Uterus (tissue), 4 donors: ENCODE measurements around the gene MXRA7. TPM values are rescaled to one million over a fixed set of nuclear protein-coding genes. Genes with fewer than 3 reads are reported as not detected.
A peak's percentile ranks its signal among the peaks of the same experiment; 100 is the strongest.
"Not testable (repeated sequence)": the region's sequence is repeated elsewhere in the genome, so short reads cannot be mapped to it uniquely, and the experiment has no call there.

Experiments
- DNase-seq, 2 donors: peaks; one replicate each; pipeline ENCODE4 v3.0.0-alpha.2; 2019 to 2020
- H3K27ac ChIP-seq, 2 donors: fragments of 200-600 bp; sonication (generic); 1 replicate in 1 of 2; 2 replicates in 1 of 2; pipeline ENCODE4 v1.5.1; 2016 to 2018
- H3K27me3 ChIP-seq, 2 donors: fragments of 200-600 bp; sonication (generic); one replicate each; pipeline ENCODE4 v1.5.1; 2018 to 2019; ENCODE audit warnings: control low read depth in 1 of 2
- H3K36me3 ChIP-seq, 2 donors: fragments of 200-600 bp; sonication (generic); one replicate each; pipeline ENCODE4 v1.5.1; 2019; ENCODE audit warnings: control low read depth in 1 of 2
- H3K4me1 ChIP-seq, 2 donors: fragments of 200-600 bp; sonication (generic); one replicate each; pipeline ENCODE4 v1.5.1; 2018 to 2019; ENCODE audit warnings: control low read depth in 1 of 2
- H3K4me3 ChIP-seq, 2 donors: fragments of 200-600 bp; sonication (generic); 1 replicate in 1 of 2; 2 replicates in 1 of 2; pipeline ENCODE4 v1.5.1; 2018 to 2019; ENCODE audit warnings: mild to moderate bottlenecking in 1 of 2
- H3K9me3 ChIP-seq, 2 donors: fragments of 200-600 bp; sonication (generic); one replicate each; pipeline ENCODE4 v1.5.1; 2019; ENCODE audit warnings: control low read depth in 1 of 2
- CTCF ChIP-seq, 4 experiments: fragments of 200-600 bp in 2 of 4; fragments of 450-650 bp in 2 of 4; sonication (generic) in 2 of 4; IDR thresholded peaks; one replicate each; pipeline ENCODE4 v1.5.1; 2016 to 2019; ENCODE audit warnings: antibody characterized with exemption in 4 of 4, mild to moderate bottlenecking in 2 of 4, moderate library complexity in 1 of 4
- POLR2A ChIP-seq, 2 donors: fragments of 450-650 bp; IDR thresholded peaks; one replicate each; pipeline ENCODE4 v1.6.1; 2016; ENCODE audit warnings: antibody characterized with exemption in 2 of 2, mild to moderate bottlenecking in 1 of 2, moderate library complexity in 1 of 2
- intact Hi-C: fragments of 100-400 bp; cut with DNase I; formaldehyde crosslinking; loops from one replicate; pipeline ENCODE4 v1.15.1; 2023; ENCODE audit warnings: low total_unique reads
- total RNA-seq, 4 donors: library from RNA; depleted of rRNA in 3 of 4; stranded (reverse); fragments of >200 nt in 3 of 4; gene quantifications; one replicate each; pipeline versions ENCODE4 v1.1.0 to v1.2.4, GENCODE V29; 2014 to 2023
- donor health status: DM: yes; HTN: yes; CAD: no.

MXRA7 gene
- total RNA-seq, 4 donors from 2014 or later, result 174 to 250 (median 197) TPM

GRCh38 chr17:76735006-76735405, 24.2 kb upstream of the MXRA7 start:
- Histone ChIP-seq H3K4me1 (peaks cover 14% of the 10 kb centered on the region in 2 donors), H3K27ac (peak overlapping the region; percentile 100), H3K36me3 (no peaks in the 10 kb centered on the region), H3K27me3 (no peaks in the 10 kb centered on the region), H3K9me3 (no peaks in the 10 kb centered on the region), H3K4me3 (peak overlapping the region; percentile 7 to 97)
- intact Hi-C loops, result no loop called here
- no peak for DNase-seq
- no peak for TF ChIP-seq POLR2A (IDR thresholded peaks at IDR 0.05)
- TF ChIP-seq CTCF (IDR thresholded peaks at IDR 0.05), result no peak

GRCh38 chr17:76734080-76734840, 23.5 kb upstream of the MXRA7 start:
- DNase-seq, result no peak
- peak overlapping the region in 1 of 2 donors; percentile 100 for H3K27ac ChIP-seq
- TF ChIP-seq CTCF (IDR thresholded peaks at IDR 0.05), result no peak
- TF ChIP-seq POLR2A (IDR thresholded peaks at IDR 0.05), result no peak
- H3K4me3 ChIP-seq, result no peak overlapping the region
- no peaks in the 10 kb centered on the region for H3K27me3 ChIP-seq
- H3K9me3 ChIP-seq, result no peaks in the 10 kb centered on the region
- H3K4me1 ChIP-seq, result peaks cover 14% of the 10 kb centered on the region in 2 donors
- intact Hi-C loops, result no loop called here
- H3K36me3 ChIP-seq, result no peaks in the 10 kb centered on the region

- peaks cover 14% of the 10 kb centered on the region in 2 donors for H3K4me1 ChIP-seq
- H3K27me3 ChIP-seq, result no peaks in the 10 kb centered on the region
- TF ChIP-seq POLR2A (IDR thresholded peaks at IDR 0.05) (no peak), CTCF (IDR thresholded peaks at IDR 0.05) (no peak)
- H3K9me3 ChIP-seq, result no peaks in the 10 kb centered on the region
- no peaks in the 10 kb centered on the region for H3K36me3 ChIP-seq
- no peak for DNase-seq
- H3K27ac ChIP-seq, result no peak overlapping the region
- H3K4me3 ChIP-seq, result no peak overlapping the region
- intact Hi-C loops, result no loop called here
Measured at GRCh38 chr17:76733618-76733957, 22.8 kb upstream of the MXRA7 start.

- no peaks in the 10 kb centered on the region for H3K9me3 ChIP-seq
- H3K4me3 ChIP-seq, result no peak overlapping the region
- no peaks in the 10 kb centered on the region for H3K36me3 ChIP-seq
- peaks cover 14% of the 10 kb centered on the region in 2 donors for H3K4me1 ChIP-seq
- TF ChIP-seq POLR2A (IDR thresholded peaks at IDR 0.05) (no peak), CTCF (IDR thresholded peaks at IDR 0.05) (no peak)
- H3K27me3 ChIP-seq, result no peaks in the 10 kb centered on the region
- DNase-seq, result no peak
- H3K27ac ChIP-seq, result peak overlapping the region in 1 of 2 donors; percentile 17
- intact Hi-C loops, result no loop called here
Measured at GRCh38 chr17:76732734-76733617, 22.2 kb upstream of the MXRA7 start.

GRCh38 chr17:76731800-76732733, 21.3 kb upstream of the MXRA7 start:
- intact Hi-C loops, H3K36me3 ChIP-seq, H3K27me3 ChIP-seq, H3K9me3 ChIP-seq, H3K27ac ChIP-seq, H3K4me3 ChIP-seq, DNase-seq: not testable (repeated sequence)
- peaks cover 14 to 21% of the 10 kb centered on the region in 2 donors for H3K4me1 ChIP-seq
